GM12892 (cell line): Measurements from ENCODE around the gene UQCC3.
"Not testable (repeated sequence)": the region's sequence is repeated elsewhere in the genome, so short reads cannot be mapped to it uniquely, and the experiment has no call there.

Experiments
- POLR2A ChIP-seq: IDR thresholded peaks from 2 replicates; pipeline ENCODE4 v1.6.1; 2011; ENCODE audit warnings: low read depth, low read length, control low read depth
- POLR2AphosphoS5 ChIP-seq: IDR thresholded peaks from 2 replicates; pipeline ENCODE4 v1.6.1; 2011; ENCODE audit warnings: low read depth, low read length, control low read depth
- TAF1 ChIP-seq: IDR thresholded peaks from 2 replicates; pipeline ENCODE4 v1.6.1; 2011; ENCODE audit warnings: low read depth, mild to moderate bottlenecking, control low read depth, low read length, borderline replicate concordance

- not testable (repeated sequence) for TF ChIP-seq POLR2A, TAF1, POLR2AphosphoS5
Measured at GRCh38 chr11:62693624-62694023, 22.2 kb downstream of the UQCC3 start.
